Measurements from ENCODE around the gene YPEL1. TPM values are rescaled to one million over a fixed set of nuclear protein-coding genes. Genes with fewer than 3 reads are reported as not detected.

The YPEL1 gene
- total and polyA plus RNA-seq, 2 of the 8 experiments (the other 6 are each of a cell fraction or from before 2014, with no cell fraction given), result 6.0 to 6.7 TPM

DNA sequence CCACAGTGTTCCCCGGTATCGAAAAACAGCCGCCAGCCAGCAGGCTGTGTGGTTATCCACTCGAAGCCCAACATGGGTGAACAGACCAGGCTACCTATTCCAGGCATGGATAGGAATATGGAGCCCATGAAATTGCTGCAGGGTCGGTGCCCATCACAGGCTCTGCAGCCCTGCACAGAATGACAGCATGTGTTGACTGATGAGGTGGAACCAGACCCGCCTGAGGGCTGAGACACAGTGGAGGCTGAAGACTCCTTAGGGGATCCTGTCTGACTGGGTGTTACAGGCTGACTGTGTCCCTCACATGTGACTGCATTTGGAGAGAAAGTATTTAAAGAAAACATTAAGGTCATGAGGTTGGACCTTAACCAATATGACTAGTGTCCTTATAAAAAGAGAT, 6.2 kb upstream of the YPEL1 start:
- Histone ChIP-seq H2AK5ac (ENCODE audit: low read depth, low read length) (no peak overlapping the region), H3K4ac (replicated peaks; ENCODE audit: insufficient read length, low read depth, low read length) (no peak overlapping the region), H3K14ac (ENCODE audit: insufficient read length) (no peak overlapping the region), H2BK120ac (replicated peaks; ENCODE audit: low read depth, low read length) (no peak overlapping the region), H2BK12ac (ENCODE audit: low read depth, low read length) (no peak overlapping the region), H3K18ac (ENCODE audit: extremely low read depth, low read length) (no peak overlapping the region), H3K79me1 (ENCODE audit: low read depth, low read length) (no peaks in the 10 kb centered on the region), H4K20me1 (replicated peaks in 1 of 2; ENCODE audit: control insufficient read depth in 1 of 2, insufficient read depth in 2 of 2, low read length in 2 of 2) (no peaks in the 10 kb centered on the region), H3K23ac (ENCODE audit: insufficient read length) (no peak overlapping the region), H3K27ac (ENCODE audit: low read depth, low read length) (no peak overlapping the region), H2BK15ac (ENCODE audit: low read length) (no peak overlapping the region), H2BK20ac (ENCODE audit: low read length) (no peak overlapping the region), H3K56ac (replicated peaks; ENCODE audit: insufficient read length, low read depth, low read length) (no peak overlapping the region), H2AFZ (ENCODE audit: low read length) (no peak overlapping the region), H3K9ac (replicated peaks in 1 of 4; ENCODE audit: extremely low read depth in 1 of 4, low read depth in 3 of 4, low read length in 3 of 4) (no peak overlapping the region), H3K9me3 (ENCODE audit: insufficient read depth in 2 of 2, low read depth in 1 of 2, low read length in 1 of 2) (no peaks in the 10 kb centered on the region), H3K4me3 (ENCODE audit: extremely low read depth in 1 of 4, insufficient read depth in 2 of 4, low read depth in 3 of 4, low read length in 4 of 4) (no peak overlapping the region), H3K4me2 (ENCODE audit: insufficient read depth in 1 of 2, low read depth in 2 of 2, low read length in 2 of 2) (no peak overlapping the region), H2BK5ac (ENCODE audit: low read depth, low read length) (no peak overlapping the region), H3K36me3 (ENCODE audit: control insufficient read depth in 2 of 4, insufficient read depth in 4 of 4, low read length in 3 of 4) (no peaks in the 10 kb centered on the region), H4K5ac (ENCODE audit: insufficient read length, low read depth, low read length) (no peak overlapping the region), H4K8ac (ENCODE audit: extremely low read depth, insufficient read depth, low read length) (no peak overlapping the region), H4K91ac (replicated peaks; ENCODE audit: insufficient read length, low read length) (no peak overlapping the region), H3K4me1 (replicated peaks in 1 of 4; ENCODE audit: control insufficient read depth in 3 of 4, insufficient read depth in 4 of 4, low read length in 3 of 4) (peaks cover 0 to 6% (median 0%) of the 10 kb centered on the region in 4 experiments; a peak in 1 of 7 replicates), H3K23me2 (ENCODE audit: low read depth, low read length) (no peaks in the 10 kb centered on the region), H3K27me3 (replicated peaks in 1 of 4; ENCODE audit: control insufficient read depth in 3 of 4, extremely low read depth in 1 of 4, insufficient read depth in 3 of 4, low read length in 3 of 4) (peaks cover 0 to 10% (median 4%) of the 10 kb centered on the region in 4 experiments; a peak in 2 of 7 replicates), H3K79me2 (ENCODE audit: control insufficient read depth in 1 of 2, insufficient read depth in 2 of 2, low read length in 2 of 2) (no peaks in the 10 kb centered on the region)
- TF ChIP-seq SP2 (IDR thresholded peaks at IDR 0.05; ENCODE audit: low read length) (no peak), CTBP2 (IDR thresholded peaks at IDR 0.05; ENCODE audit: borderline replicate concordance, insufficient read depth, insufficient read length, low read length) (no peak), CHD1 (IDR thresholded peaks at IDR 0.05; ENCODE audit: low read depth, low read length) (no peak), BCL11A (IDR thresholded peaks at IDR 0.05; ENCODE audit: low read depth in 2 of 2, low read length in 2 of 2) (no peak), CBX5 (IDR thresholded peaks at IDR 0.05; ENCODE audit: low read depth, low read length) (no peak), HDAC6 (IDR thresholded peaks at IDR 0.05; ENCODE audit: low read depth, low read length) (no peak), FOSL1 (IDR thresholded peaks at IDR 0.05; ENCODE audit: insufficient read depth, low read depth, low read length) (no peak), ZNF274 (IDR thresholded peaks at IDR 0.05; ENCODE audit: borderline replicate concordance, extremely low read depth, low read length) (no peak), YY1 (IDR thresholded peaks at IDR 0.05; ENCODE audit: low read depth, low read length) (no peak), KDM1A (IDR thresholded peaks at IDR 0.05; ENCODE audit: borderline replicate concordance, low read length) (no peak), NRF1 (IDR thresholded peaks at IDR 0.05; ENCODE audit: low read depth, low read length) (no peak)
- DNase-seq (ENCODE audit: low read depth in 1 of 2, low spot score in 2 of 2) (no peak), FAIRE-seq (no peak)
- ChIA-PET CTCF (ENCODE audit: partially characterized antibody) (no interaction called here), POLR2A (ENCODE audit: partially characterized antibody) (interaction anchor here (1.0 kb wide), 1 partner anchor 9 kb away, joined by 3 read pairs; no protein-coding TSS in a partner anchor)
- WGBS, 2 experiments (ENCODE audit: extremely low coverage in 1 of 2, insufficient coverage in 1 of 2, insufficient read length in 1 of 2, insufficient replicate concordance in 2 of 2, low coverage in 1 of 2, low lambda C conversion rate in 2 of 2, missing lambda C conversion rate in 1 of 2), result 89% methylated on average over 6 of the region's 6 CpGs; no CpG with 5 or more reads in 1 of the 2 experiments

Data from H1 (cell line).